Stimulated activated CD8-positive, alpha-beta memory T cell treated with anti-CD3 and anti-CD28 coated beads, Interleukin-15, amount 100 ng/mL, for 24 hours (primary cell): ENCODE results near the gene XYLB.

Experiments used
- DNase-seq: peaks from one replicate; pipeline ENCODE4 v3.0.0-alpha.2; 2020; ENCODE audit warnings: low read depth

The XYLB gene

GRCh38 chr3:38455639-38456430, 109.2 kb downstream of the XYLB start:
- no peak for DNase-seq

- DNase-seq: no peak
Measured at GRCh38 chr3:38457111-38458003, 110.8 kb downstream of the XYLB start.

GRCh38 chr3:38458796-38459498, 112.4 kb downstream of the XYLB start:
- no peak for DNase-seq

- DNase-seq: no peak
Measured at GRCh38 chr3:38459499-38460048, 113.0 kb downstream of the XYLB start.

- DNase-seq: no peak
Measured at GRCh38 chr3:38460377-38461270, 114.0 kb downstream of the XYLB start.
